Smooth muscle cell (in vitro differentiated cells): ENCODE results near the gene NR2E3. TPM values are rescaled to one million over a fixed set of nuclear protein-coding genes. Genes with fewer than 3 reads are reported as not detected.

ENCODE experiments used
- DNase-seq: peaks from one replicate; lab custom pipeline; 2025; ENCODE audit not compliant: unreplicated experiment; lab: John Stamatoyannopoulos, UW
- H2AFZ ChIP-seq: fragments of 200-600 bp; sonication (generic); 2 replicates; pipeline ENCODE4 v1.6.0; 2016; ENCODE audit warnings: antibody characterized with exemption, low read depth, mild to moderate bottlenecking
- H3F3A ChIP-seq: fragments of 200-600 bp; sonication (generic); 2 replicates; pipeline ENCODE4 v1.6.0; 2017; ENCODE audit warnings: antibody characterized with exemption, low read depth
- H3K27ac ChIP-seq: fragments of 200-600 bp; sonication (generic); 2 replicates; pipeline ENCODE4 v1.5.1; 2016; ENCODE audit warnings: low read depth, mild to moderate bottlenecking
- H3K27me3 ChIP-seq: fragments of 200-600 bp; sonication (generic); 2 replicates; pipeline ENCODE4 v1.6.1; 2016; ENCODE audit warnings: low read depth, mild to moderate bottlenecking
- H3K36me3 ChIP-seq: fragments of 200-600 bp; sonication (generic); 2 replicates; pipeline ENCODE4 v1.5.1; 2016; ENCODE audit warnings: low read depth
- H3K4me1 ChIP-seq: fragments of 200-600 bp; sonication (generic); 2 replicates; pipeline ENCODE4 v1.5.1; 2016; ENCODE audit warnings: low read depth
- H3K4me2 ChIP-seq: fragments of 200-600 bp; sonication (generic); 2 replicates; pipeline ENCODE4 v1.6.0; 2016; ENCODE audit warnings: mild to moderate bottlenecking
- H3K4me3 ChIP-seq: fragments of 200-600 bp; sonication (generic); 2 replicates; pipeline ENCODE4 v1.5.1; 2016; ENCODE audit warnings: mild to moderate bottlenecking
- H3K79me2 ChIP-seq: fragments of 200-600 bp; sonication (generic); 2 replicates; pipeline ENCODE4 v1.6.0; 2016; ENCODE audit warnings: low read depth, mild to moderate bottlenecking
- H3K9ac ChIP-seq: fragments of 200-600 bp; sonication (generic); 2 replicates; pipeline ENCODE4 v1.6.0; 2016; ENCODE audit warnings: low read depth
- H3K9me3 ChIP-seq: fragments of 200-600 bp; sonication (generic); replicated peaks from 2 replicates; pipeline ENCODE4 v1.5.1; 2016; ENCODE audit warnings: low read depth
- H4K20me1 ChIP-seq: fragments of 200-600 bp; sonication (generic); 2 replicates; pipeline ENCODE4 v1.6.0; 2016; ENCODE audit warnings: low read depth
- WGBS: methylation state at CpG from one replicate; pipeline ENCODE4 v1.1.7; 2016; ENCODE audit warnings: low lambda C conversion rate; 5-methylcytosine and 5-hydroxymethylcytosine counted together
- polyA plus RNA-seq: library from polyadenylated mRNA; unstranded; fragments of >200 nt; fragmentation: Nextera tagmentation; extraction: Ambion mirVana; gene quantifications from 2 replicates; pipeline ENCODE4 v1.2.1, GENCODE V29; 2016
- total RNA-seq: library from RNA; depleted of rRNA; stranded (reverse); fragments of >200 nt; gene quantifications from 2 replicates; pipeline ENCODE4 v1.2.3, GENCODE V29; 2014
- TF ChIP-seq, protein P1 (sequence below): fragments of 200-600 bp; sonication (generic); IDR thresholded peaks from 2 replicates; pipeline ENCODE4 v1.5.1; 2017; ENCODE audit warnings: borderline replicate concordance, mild to moderate bottlenecking, antibody characterized with exemption; ENCODE audit not compliant: insufficient read depth, poor library complexity, severe bottlenecking

Gene NR2E3
- total and polyA plus RNA-seq, 2 experiments from 2014 or later: not detected

DNA sequence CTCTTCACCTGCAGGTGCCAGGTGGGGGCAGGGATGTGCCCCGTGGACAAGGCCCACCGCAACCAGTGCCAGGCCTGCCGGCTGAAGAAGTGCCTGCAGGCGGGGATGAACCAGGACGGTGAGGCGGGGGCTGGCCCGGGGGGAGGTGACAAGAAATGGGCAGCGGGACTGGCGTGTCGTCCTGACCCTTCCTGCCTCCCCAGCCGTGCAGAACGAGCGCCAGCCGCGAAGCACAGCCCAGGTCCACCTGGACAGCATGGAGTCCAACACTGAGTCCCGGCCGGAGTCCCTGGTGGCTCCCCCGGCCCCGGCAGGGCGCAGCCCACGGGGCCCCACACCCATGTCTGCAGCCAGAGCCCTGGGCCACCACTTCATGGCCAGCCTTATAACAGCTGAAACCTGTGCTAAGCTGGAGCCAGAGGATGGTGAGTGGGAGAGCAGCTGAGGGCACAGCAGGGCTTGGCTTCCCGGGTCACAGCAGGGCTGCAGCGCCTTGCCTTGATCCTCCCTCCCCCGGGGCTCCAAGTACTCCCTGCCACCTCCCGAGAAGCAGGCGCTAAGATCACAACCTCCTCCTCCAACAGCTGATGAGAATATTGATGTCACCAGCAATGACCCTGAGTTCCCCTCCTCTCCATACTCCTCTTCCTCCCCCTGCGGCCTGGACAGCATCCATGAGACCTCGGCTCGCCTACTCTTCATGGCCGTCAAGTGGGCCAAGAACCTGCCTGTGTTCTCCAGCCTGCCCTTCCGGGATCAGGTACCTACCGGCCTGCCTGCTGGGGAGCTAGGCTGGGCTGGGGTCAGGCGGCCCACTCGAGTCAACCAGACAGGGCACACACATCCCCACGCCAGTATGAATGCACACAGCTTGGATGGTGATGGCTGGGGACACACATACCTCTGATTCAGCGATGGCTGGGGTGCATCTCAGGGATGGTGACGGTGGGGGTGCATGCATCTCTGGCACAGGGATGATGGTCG is 1.7 kb downstream of the NR2E3 start:
- Histone ChIP-seq H3K27ac (no peak overlapping the region), H3K4me2 (no peak overlapping the region), H3F3A (no peaks in the 10 kb centered on the region), H3K9ac (no peak overlapping the region), H3K79me2 (no peaks in the 10 kb centered on the region), H3K4me1 (peaks cover 12% of the 10 kb centered on the region), H2AFZ (no peak overlapping the region), H3K4me3 (no peak overlapping the region), H4K20me1 (no peaks in the 10 kb centered on the region), H3K9me3 (no peaks in the 10 kb centered on the region), H3K27me3 (no peaks in the 10 kb centered on the region), H3K36me3 (no peaks in the 10 kb centered on the region)
- 93% methylated on average over 37 of the region's 38 CpGs for WGBS
- TF ChIP-seq, protein P1, sequence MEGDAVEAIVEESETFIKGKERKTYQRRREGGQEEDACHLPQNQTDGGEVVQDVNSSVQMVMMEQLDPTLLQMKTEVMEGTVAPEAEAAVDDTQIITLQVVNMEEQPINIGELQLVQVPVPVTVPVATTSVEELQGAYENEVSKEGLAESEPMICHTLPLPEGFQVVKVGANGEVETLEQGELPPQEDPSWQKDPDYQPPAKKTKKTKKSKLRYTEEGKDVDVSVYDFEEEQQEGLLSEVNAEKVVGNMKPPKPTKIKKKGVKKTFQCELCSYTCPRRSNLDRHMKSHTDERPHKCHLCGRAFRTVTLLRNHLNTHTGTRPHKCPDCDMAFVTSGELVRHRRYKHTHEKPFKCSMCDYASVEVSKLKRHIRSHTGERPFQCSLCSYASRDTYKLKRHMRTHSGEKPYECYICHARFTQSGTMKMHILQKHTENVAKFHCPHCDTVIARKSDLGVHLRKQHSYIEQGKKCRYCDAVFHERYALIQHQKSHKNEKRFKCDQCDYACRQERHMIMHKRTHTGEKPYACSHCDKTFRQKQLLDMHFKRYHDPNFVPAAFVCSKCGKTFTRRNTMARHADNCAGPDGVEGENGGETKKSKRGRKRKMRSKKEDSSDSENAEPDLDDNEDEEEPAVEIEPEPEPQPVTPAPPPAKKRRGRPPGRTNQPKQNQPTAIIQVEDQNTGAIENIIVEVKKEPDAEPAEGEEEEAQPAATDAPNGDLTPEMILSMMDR: no peak
- no peak for DNase-seq

DNA sequence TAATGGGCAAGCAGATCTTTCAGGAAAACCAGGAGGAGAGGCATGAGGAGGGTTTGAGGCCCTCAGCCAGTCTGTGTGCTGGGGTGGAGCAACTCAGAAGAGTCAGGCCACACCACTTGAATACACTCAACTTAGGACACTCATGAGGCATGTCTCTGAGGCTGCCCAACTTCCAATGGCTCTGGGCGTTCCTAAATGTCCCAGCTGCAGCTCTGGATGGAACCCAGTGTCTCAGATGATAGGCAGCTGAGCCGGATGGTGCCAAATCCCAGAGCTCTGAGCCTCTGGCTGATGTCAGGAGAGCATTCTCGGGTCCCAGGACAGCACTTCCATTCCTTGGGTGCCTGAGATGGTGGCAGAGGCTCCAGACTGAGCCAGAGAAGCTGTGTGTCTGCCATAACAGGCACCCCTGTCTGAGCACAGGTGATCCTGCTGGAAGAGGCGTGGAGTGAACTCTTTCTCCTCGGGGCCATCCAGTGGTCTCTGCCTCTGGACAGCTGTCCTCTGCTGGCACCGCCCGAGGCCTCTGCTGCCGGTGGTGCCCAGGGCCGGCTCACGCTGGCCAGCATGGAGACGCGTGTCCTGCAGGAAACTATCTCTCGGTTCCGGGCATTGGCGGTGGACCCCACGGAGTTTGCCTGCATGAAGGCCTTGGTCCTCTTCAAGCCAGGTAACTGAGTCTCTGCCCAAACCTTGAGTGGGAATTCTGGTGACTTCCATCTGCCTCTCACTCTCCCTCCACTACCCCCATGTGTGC is 2.8 kb downstream of the NR2E3 start:
- Histone ChIP-seq H3K79me2 (no peaks in the 10 kb centered on the region), H3K9me3 (no peaks in the 10 kb centered on the region), H3K9ac (no peak overlapping the region), H3K4me2 (no peak overlapping the region), H3K36me3 (no peaks in the 10 kb centered on the region), H3K27ac (no peak overlapping the region), H2AFZ (no peak overlapping the region), H3K4me1 (peaks cover 1% of the 10 kb centered on the region), H3K4me3 (no peak overlapping the region), H3F3A (no peaks in the 10 kb centered on the region), H4K20me1 (no peaks in the 10 kb centered on the region), H3K27me3 (no peaks in the 10 kb centered on the region)
- TF ChIP-seq, protein P1: no peak
- 94% methylated on average over 16 of the region's 16 CpGs for WGBS
- DNase-seq: no peak

DNA sequence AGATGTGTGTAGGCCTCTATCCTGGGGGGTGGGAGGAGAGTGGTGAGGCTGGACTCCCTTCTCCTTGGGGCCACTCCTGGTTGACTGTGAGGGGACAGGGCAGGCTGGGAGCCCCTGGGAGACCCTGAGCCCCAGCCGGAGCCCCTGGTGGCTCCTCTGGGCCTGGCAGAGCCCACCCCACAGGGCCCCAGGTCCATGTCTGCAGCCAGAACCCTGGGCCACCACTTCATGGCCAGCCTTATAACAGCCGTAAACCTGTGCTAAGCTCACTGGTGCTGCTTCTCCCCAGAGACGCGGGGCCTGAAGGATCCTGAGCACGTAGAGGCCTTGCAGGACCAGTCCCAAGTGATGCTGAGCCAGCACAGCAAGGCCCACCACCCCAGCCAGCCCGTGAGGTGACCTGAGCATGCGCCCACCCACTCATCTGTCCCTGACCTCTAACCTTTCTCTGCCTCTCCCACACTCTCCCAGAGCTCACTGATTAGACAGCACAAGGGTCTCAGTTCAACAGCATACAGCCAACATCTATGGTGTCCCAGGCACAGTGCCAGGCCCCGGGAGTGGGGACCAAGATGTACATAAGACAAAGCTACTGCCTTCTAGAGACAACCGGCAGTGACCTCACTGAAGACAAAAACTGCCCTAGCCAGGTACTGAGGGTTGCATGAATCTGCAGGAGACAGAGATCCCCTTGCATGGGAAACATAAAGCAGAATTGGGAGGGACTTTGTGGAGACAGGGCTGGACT is 3.5 kb downstream of the NR2E3 start:
- no peak overlapping the region for H3K9ac ChIP-seq
- H3K4me1 ChIP-seq: no peaks in the 10 kb centered on the region
- no peaks in the 10 kb centered on the region for H3K79me2 ChIP-seq
- no peaks in the 10 kb centered on the region for H3K9me3 ChIP-seq
- H3K27me3 ChIP-seq: no peaks in the 10 kb centered on the region
- no peak overlapping the region for H3K4me2 ChIP-seq
- no peak overlapping the region for H3K27ac ChIP-seq
- no peak overlapping the region for H2AFZ ChIP-seq
- no peaks in the 10 kb centered on the region for H4K20me1 ChIP-seq
- H3K4me3 ChIP-seq: no peak overlapping the region
- no peak for DNase-seq
- H3K36me3 ChIP-seq: no peaks in the 10 kb centered on the region
- WGBS: 94% methylated on average over 9 of the region's 9 CpGs
- no peaks in the 10 kb centered on the region for H3F3A ChIP-seq
- TF ChIP-seq, protein P1: no peak
